GM06990 (cell line): Measurements from ENCODE around the gene VWCE.
A peak's percentile ranks its signal among the peaks of the same experiment; 100 is the strongest.

Source experiments
- DNase-seq: peaks from one replicate; pipeline ENCODE4 v3.0.0-alpha.2; 2011; ENCODE audit not compliant: insufficient read length; ENCODE audit errors: extremely low read depth
- H3K27me3 ChIP-seq: replicated peaks from 2 replicates; pipeline ENCODE4 v1.6.0; 2011; ENCODE audit warnings: low read length; ENCODE audit not compliant: control insufficient read depth, insufficient read depth
- H3K36me3 ChIP-seq: 2 replicates; pipeline ENCODE4 v1.5.1; 2011; ENCODE audit warnings: low read length; ENCODE audit not compliant: control insufficient read depth, insufficient read depth
- H3K4me3 ChIP-seq: replicated peaks from 2 replicates; pipeline ENCODE4 v1.5.1; 2011; ENCODE audit warnings: low read depth, mild to moderate bottlenecking, control low read depth, low read length
- TF ChIP-seq, protein P1 (sequence below): IDR thresholded peaks from 2 replicates; pipeline ENCODE4 v1.5.1; 2011; ENCODE audit warnings: low read length, control low read depth, mild to moderate bottlenecking, inconsistent platforms; ENCODE audit not compliant: insufficient read depth, poor library complexity, severe bottlenecking

VWCE gene

DNA sequence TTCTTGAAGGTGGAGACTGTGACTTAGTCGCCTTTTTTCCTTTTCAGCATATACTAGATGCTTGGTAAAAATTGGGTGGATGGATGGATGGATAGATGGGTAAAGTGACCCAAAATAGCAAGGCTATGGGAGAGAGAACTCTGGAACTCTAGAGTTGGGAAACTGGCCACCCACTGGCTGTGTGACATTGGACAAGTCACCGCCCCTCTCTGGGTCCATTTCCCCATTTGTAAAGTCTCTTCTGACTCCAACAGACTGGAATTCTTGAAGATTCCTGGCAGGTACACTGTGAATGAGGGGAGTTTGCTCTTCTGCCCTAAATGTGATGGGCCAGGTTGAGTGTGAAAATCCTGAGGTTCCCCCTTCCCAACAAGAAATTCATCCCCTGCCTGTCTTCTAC is 45.9 kb upstream of the VWCE start:
- H3K4me3 ChIP-seq: no peak overlapping the region
- H3K27me3 ChIP-seq: no peaks in the 10 kb centered on the region
- H3K36me3 ChIP-seq: peaks cover 28% of the 10 kb centered on the region
- no peak for DNase-seq
- TF ChIP-seq, protein P1, sequence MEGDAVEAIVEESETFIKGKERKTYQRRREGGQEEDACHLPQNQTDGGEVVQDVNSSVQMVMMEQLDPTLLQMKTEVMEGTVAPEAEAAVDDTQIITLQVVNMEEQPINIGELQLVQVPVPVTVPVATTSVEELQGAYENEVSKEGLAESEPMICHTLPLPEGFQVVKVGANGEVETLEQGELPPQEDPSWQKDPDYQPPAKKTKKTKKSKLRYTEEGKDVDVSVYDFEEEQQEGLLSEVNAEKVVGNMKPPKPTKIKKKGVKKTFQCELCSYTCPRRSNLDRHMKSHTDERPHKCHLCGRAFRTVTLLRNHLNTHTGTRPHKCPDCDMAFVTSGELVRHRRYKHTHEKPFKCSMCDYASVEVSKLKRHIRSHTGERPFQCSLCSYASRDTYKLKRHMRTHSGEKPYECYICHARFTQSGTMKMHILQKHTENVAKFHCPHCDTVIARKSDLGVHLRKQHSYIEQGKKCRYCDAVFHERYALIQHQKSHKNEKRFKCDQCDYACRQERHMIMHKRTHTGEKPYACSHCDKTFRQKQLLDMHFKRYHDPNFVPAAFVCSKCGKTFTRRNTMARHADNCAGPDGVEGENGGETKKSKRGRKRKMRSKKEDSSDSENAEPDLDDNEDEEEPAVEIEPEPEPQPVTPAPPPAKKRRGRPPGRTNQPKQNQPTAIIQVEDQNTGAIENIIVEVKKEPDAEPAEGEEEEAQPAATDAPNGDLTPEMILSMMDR: no peak

DNA sequence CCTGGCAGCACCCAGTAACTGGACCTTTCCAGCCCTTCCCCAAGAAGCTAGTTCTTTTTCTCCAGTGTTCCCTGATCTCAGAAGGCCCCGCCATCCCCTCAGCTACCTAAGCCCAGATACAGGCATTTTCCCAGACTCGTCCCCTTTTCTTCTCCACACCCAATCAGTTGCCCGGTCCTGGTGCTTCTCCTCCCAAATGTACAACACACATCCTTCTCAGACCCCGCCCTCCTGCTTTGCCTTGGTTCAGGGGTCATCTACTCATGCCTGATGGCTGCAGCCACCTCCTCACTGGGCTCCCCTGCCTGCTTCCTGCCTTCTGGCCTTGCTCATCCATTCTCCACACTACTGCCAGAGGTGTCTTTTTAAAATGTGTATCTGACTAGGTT is 44.4 kb upstream of the VWCE start:
- H3K27me3 ChIP-seq: no peaks in the 10 kb centered on the region
- TF ChIP-seq, protein P1: no peak
- DNase-seq: no peak
- peaks cover 23% of the 10 kb centered on the region for H3K36me3 ChIP-seq
- no peak overlapping the region for H3K4me3 ChIP-seq

DNA sequence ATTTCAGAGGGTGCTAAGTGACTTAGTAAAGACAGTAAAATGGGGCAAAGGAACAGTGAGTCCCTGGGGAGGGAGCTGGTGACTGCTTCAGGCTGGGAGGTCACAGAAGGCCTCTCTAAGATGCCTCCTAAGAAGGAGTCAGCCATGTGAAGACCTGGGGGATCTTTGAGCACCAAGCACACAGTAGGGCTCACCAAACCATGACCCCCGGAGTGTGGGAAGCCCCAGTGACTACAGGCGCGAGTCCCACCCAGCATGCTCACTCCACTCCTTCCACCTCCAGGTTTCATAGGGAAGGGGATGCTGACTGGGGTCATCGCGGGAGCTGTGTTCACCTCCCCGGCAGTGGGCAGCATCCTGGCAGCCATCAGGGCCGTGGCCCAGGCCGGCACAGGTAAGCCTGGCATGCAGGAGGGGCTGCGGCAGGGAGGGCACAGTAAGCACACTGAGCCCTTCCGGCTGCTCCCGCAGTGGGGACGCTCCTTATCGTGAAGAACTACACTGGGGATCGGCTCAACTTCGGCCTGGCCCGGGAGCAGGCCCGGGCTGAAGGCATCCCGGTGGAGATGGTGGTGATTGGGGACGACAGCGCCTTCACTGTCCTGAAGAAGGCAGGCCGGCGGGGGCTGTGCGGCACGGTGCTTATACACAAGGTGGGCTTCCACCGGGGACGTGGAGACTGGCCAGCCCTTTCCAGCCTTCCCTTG is 43.8 kb upstream of the VWCE start:
- TF ChIP-seq, protein P1: no peak
- Histone ChIP-seq H3K4me3 (no peak overlapping the region), H3K36me3 (peaks cover 22% of the 10 kb centered on the region), H3K27me3 (no peaks in the 10 kb centered on the region)
- DNase-seq: no peak

DNA sequence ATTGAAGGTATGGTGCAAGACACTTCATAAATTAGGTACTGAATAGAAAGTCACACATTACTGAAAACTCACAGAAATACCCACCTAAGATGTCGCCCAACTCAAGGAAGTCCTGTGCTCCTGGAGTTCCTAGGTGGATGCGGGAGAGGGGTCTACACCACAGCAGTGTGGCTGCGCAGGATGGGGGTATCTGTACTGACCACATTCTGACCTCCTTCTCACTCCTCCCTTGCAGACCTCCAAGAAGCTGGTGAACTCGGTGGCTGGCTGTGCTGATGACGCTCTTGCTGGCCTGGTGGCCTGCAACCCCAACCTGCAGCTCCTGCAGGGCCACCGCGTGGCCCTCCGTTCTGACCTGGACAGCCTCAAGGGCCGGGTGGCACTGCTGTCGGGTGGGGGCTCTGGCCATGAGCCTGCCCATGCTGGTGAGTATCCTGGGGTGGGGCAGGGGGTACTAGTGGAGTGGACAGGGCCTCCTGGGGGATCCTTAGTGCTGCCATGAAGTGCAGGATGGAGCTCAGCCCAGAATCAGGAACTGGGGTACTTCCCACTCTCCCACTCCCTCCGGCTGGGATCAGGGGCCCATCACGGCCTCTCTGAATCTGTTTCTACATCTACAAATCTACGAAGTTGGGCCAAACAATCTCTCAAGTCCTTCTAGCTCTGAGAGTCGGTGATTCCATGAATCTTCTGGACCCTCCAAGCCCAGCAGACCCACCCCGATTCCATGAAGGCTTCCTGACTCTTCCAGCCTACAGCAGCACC is 42.8 kb upstream of the VWCE start:
- Histone ChIP-seq H3K27me3 (no peaks in the 10 kb centered on the region), H3K4me3 (no peak overlapping the region), H3K36me3 (peaks cover 18% of the 10 kb centered on the region)
- TF ChIP-seq, protein P1: no peak
- no peak for DNase-seq

DNA sequence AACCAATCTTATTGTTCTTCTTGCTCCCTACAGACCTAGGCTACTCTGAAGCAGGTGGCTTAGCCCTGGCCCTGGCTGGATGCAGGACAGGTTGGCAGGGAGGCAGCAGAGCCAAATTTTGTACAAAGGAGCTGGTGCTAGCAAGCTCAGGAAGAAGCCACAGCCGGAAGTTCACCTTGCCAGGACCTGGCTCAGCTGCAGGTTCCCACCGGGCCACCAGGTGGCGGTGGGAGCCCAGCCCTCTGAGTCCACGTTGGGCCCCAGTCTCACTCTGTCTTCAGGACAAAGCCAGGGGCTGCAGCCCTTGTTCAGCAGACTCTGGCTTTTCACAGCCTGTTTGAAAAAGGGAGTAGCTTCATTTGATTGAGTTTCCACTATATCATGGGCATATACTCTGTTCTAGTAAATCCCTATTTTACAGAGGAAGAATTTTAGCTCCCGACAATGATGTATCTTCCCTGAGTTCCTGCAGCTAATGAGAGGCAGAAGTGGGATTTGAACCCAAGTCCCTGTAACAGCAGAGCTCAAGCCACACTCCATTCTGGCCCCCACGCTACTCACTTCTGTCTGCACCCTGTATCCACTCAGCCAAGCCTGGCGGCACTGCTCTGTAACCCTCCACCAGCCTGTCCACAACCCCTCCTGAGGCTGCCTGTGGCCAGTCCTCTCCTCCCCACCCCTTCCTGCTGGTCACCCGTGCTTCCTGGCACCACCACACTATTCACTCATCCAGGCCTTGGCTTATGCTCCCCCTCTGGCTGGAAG is 41.2 kb upstream of the VWCE start:
- no peaks in the 10 kb centered on the region for H3K27me3 ChIP-seq
- peaks cover 14% of the 10 kb centered on the region for H3K36me3 ChIP-seq
- no peak overlapping the region for H3K4me3 ChIP-seq
- TF ChIP-seq, protein P1: peak; percentile 99
- DNase-seq: peak; percentile 89
